Nephron progenitor cell (in vitro differentiated cells): ENCODE measurements around the gene GMPPA.

Experiments used
- DNase-seq: peaks from one replicate; pipeline ENCODE4 v3.0.0; 2021
- H3K27ac Mint-ChIP-seq: 2 replicates; pipeline ENCODE4 v1.8.0; 2021; ENCODE audit warnings: mild to moderate bottlenecking, moderate library complexity, mixed read lengths
- H3K27me3 Mint-ChIP-seq: 2 replicates; pipeline ENCODE4 v1.8.0; 2021; ENCODE audit warnings: mild to moderate bottlenecking, low read depth, mixed read lengths; ENCODE audit not compliant: poor library complexity
- H3K36me3 Mint-ChIP-seq: 2 replicates; pipeline ENCODE4 v1.8.0; 2021; ENCODE audit warnings: low read depth, mixed read lengths
- H3K4me1 Mint-ChIP-seq: 2 replicates; pipeline ENCODE4 v1.8.0; 2021; ENCODE audit warnings: mixed read lengths
- H3K4me3 Mint-ChIP-seq: 2 replicates; pipeline ENCODE4 v1.8.0; 2021; ENCODE audit warnings: mild to moderate bottlenecking, moderate library complexity, mixed read lengths
- H3K9me3 Mint-ChIP-seq: 2 replicates; pipeline ENCODE4 v1.8.0; 2021; ENCODE audit warnings: mild to moderate bottlenecking, moderate library complexity, mixed read lengths
- CTCF ChIP-seq: fragments of 200-600 bp; sonication (generic); IDR thresholded peaks from 2 replicates; pipeline ENCODE4 v1.5.0; 2021; ENCODE audit warnings: antibody characterized with exemption

The GMPPA gene

GRCh38 chr2:219508444-219508734 lies 9.7 kb downstream of the GMPPA start:
- Mint-ChIP-seq H3K4me1 (peaks cover 53% of the 10 kb centered on the region), H3K36me3 (peaks cover 5% of the 10 kb centered on the region), H3K9me3 (no peaks in the 10 kb centered on the region), H3K27me3 (peaks cover 46% of the 10 kb centered on the region), H3K4me3 (no peak overlapping the region), H3K27ac (no peak overlapping the region)
- no peak for DNase-seq
- TF ChIP-seq CTCF = no peak

GRCh38 chr2:219508971-219509779 lies 10.5 kb downstream of the GMPPA start:
- Mint-ChIP-seq H3K4me3 (peak overlapping the region; percentile 78), H3K4me1 (peaks cover 61% of the 10 kb centered on the region), H3K9me3 (no peaks in the 10 kb centered on the region), H3K36me3 (peaks cover 5% of the 10 kb centered on the region), H3K27me3 (peaks cover 50% of the 10 kb centered on the region), H3K27ac (no peak overlapping the region)
- no peak for TF ChIP-seq CTCF
- no peak for DNase-seq

- Mint-ChIP-seq H3K9me3 (no peaks in the 10 kb centered on the region), H3K4me1 (peaks cover 63% of the 10 kb centered on the region), H3K36me3 (peaks cover 5% of the 10 kb centered on the region), H3K27me3 (peaks cover 50% of the 10 kb centered on the region), H3K4me3 (peak overlapping the region; percentile 78), H3K27ac (no peak overlapping the region)
- DNase-seq = peak; percentile 78
- peak; percentile 49 for TF ChIP-seq CTCF
Observed at GRCh38 chr2:219509780-219510511, 11.3 kb downstream of the GMPPA start.

GRCh38 chr2:219510512-219511135 lies 11.9 kb downstream of the GMPPA start:
- peaks cover 5% of the 10 kb centered on the region for H3K36me3 Mint-ChIP-seq
- no peaks in the 10 kb centered on the region for H3K9me3 Mint-ChIP-seq
- peaks cover 64% of the 10 kb centered on the region for H3K4me1 Mint-ChIP-seq
- H3K27ac Mint-ChIP-seq = no peak overlapping the region
- DNase-seq = peak; percentile 63
- TF ChIP-seq CTCF = no peak
- H3K27me3 Mint-ChIP-seq = peaks cover 57% of the 10 kb centered on the region
- H3K4me3 Mint-ChIP-seq = peak overlapping the region; percentile 78

GRCh38 chr2:219511547-219512325 lies 13.0 kb downstream of the GMPPA start:
- H3K27me3 Mint-ChIP-seq = peaks cover 60% of the 10 kb centered on the region
- DNase-seq = no peak
- no peaks in the 10 kb centered on the region for H3K9me3 Mint-ChIP-seq
- peak overlapping the region; percentile 58 for H3K4me3 Mint-ChIP-seq
- H3K27ac Mint-ChIP-seq = no peak overlapping the region
- H3K36me3 Mint-ChIP-seq = peaks cover under 1% of the 10 kb centered on the region
- H3K4me1 Mint-ChIP-seq = peaks cover 72% of the 10 kb centered on the region
- TF ChIP-seq CTCF = no peak
